KMS-11 (cell line): Measurements from ENCODE around the gene EYA4.

Experiments
- H2AFZ ChIP-seq: fragments of 200-600 bp; sonication (generic); 2 replicates; pipeline ENCODE4 v1.6.1; 2016; ENCODE audit warnings: antibody characterized with exemption, mixed run types, low read depth
- H3K27ac ChIP-seq: fragments of 200-600 bp; sonication (generic); 2 replicates; pipeline ENCODE4 v1.6.1; 2016; ENCODE audit warnings: mild to moderate bottlenecking, mixed run types
- H3K27me3 ChIP-seq: fragments of 200-600 bp; sonication (generic); 2 replicates; pipeline ENCODE4 v1.6.1; 2017; ENCODE audit warnings: mild to moderate bottlenecking, low read depth, mixed run types, moderate library complexity; ENCODE audit not compliant: insufficient read depth
- H3K36me3 ChIP-seq: fragments of 200-600 bp; sonication (generic); 2 replicates; pipeline ENCODE4 v1.6.1; 2017; ENCODE audit warnings: mild to moderate bottlenecking, mixed run types; ENCODE audit not compliant: insufficient read depth
- H3K4me1 ChIP-seq: fragments of 200-600 bp; sonication (generic); 2 replicates; pipeline ENCODE4 v1.6.1; 2016; ENCODE audit warnings: mild to moderate bottlenecking, low read depth, mixed run types; ENCODE audit not compliant: poor library complexity, severe bottlenecking
- H3K4me2 ChIP-seq: fragments of 200-600 bp; sonication (generic); 2 replicates; pipeline ENCODE4 v1.7.0; 2016; ENCODE audit warnings: mild to moderate bottlenecking, mixed run types
- H3K4me3 ChIP-seq: fragments of 200-600 bp; sonication (generic); IDR thresholded peaks from 2 replicates; pipeline ENCODE4 v1.6.1; 2017; ENCODE audit warnings: low read depth, low read length, mixed read lengths; ENCODE audit not compliant: insufficient read depth
- H3K79me2 ChIP-seq: fragments of 200-600 bp; sonication (generic); 2 replicates; pipeline ENCODE4 v1.6.1; 2016; ENCODE audit warnings: low read depth, mixed run types; ENCODE audit not compliant: insufficient read depth
- H3K9ac ChIP-seq: fragments of 200-600 bp; sonication (generic); 2 replicates; pipeline ENCODE4 v1.6.1; 2016; ENCODE audit warnings: mild to moderate bottlenecking, mixed run types
- H4K20me1 ChIP-seq: fragments of 200-600 bp; sonication (generic); 2 replicates; pipeline ENCODE4 v1.6.1; 2016; ENCODE audit warnings: mild to moderate bottlenecking, mixed run types; ENCODE audit not compliant: insufficient read depth
- TF ChIP-seq, protein P1 (sequence below): fragments of 200-600 bp; sonication (generic); conservative IDR thresholded peaks from 2 replicates; pipeline ENCODE4 v1.6.1; 2017; ENCODE audit warnings: low read depth, mild to moderate bottlenecking, antibody characterized with exemption, low read length, moderate library complexity, mixed read lengths

EYA4 gene

DNA sequence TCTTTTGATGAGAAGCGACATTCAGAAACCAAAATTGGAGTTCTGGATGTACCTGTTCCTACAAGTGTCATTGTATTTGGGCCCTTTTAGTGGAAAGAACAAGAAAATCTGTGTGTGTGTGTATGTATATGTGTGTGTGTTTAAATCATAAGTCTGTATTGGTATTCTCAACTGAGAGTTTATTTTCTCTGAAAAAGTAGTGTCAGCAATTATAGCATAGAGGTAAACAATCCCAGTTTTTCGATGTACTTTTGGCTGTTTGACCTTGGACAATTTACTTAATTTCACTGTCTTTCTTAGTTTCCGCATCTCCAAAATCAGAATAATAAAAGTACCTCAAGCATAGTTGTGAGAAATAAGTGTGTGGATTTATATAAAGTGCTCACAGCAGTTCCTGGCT, 57.2 kb downstream of the EYA4 start:
- Histone ChIP-seq H3K4me1 (no peaks in the 10 kb centered on the region), H3K4me2 (no peak overlapping the region), H3K4me3 (no peak overlapping the region), H3K27me3 (no peaks in the 10 kb centered on the region), H2AFZ (no peak overlapping the region), H3K9ac (no peak overlapping the region), H3K79me2 (no peaks in the 10 kb centered on the region), H3K36me3 (no peaks in the 10 kb centered on the region), H3K27ac (no peak overlapping the region), H4K20me1 (no peaks in the 10 kb centered on the region)
- TF ChIP-seq, protein P1, sequence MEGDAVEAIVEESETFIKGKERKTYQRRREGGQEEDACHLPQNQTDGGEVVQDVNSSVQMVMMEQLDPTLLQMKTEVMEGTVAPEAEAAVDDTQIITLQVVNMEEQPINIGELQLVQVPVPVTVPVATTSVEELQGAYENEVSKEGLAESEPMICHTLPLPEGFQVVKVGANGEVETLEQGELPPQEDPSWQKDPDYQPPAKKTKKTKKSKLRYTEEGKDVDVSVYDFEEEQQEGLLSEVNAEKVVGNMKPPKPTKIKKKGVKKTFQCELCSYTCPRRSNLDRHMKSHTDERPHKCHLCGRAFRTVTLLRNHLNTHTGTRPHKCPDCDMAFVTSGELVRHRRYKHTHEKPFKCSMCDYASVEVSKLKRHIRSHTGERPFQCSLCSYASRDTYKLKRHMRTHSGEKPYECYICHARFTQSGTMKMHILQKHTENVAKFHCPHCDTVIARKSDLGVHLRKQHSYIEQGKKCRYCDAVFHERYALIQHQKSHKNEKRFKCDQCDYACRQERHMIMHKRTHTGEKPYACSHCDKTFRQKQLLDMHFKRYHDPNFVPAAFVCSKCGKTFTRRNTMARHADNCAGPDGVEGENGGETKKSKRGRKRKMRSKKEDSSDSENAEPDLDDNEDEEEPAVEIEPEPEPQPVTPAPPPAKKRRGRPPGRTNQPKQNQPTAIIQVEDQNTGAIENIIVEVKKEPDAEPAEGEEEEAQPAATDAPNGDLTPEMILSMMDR = no peak

DNA sequence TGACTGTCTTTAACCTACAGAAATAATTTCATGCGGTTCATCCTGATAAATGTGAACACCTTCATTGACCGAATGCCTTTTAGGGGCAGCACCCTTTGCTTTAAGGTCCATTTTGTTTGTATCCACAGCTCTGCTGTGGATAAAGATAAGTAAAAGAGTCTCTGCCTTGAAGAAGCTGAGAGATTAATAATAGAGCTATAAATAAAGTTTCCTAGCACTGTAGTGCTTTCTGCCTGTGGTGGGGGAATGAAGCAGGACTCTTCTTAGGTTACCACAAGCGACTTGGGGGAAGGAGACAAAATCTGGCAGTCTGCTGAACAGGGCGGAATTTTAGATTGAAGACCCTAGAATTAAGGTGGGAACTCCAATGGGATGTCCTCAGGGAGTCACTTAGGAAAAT, 57.6 kb downstream of the EYA4 start:
- H3K9ac ChIP-seq = no peak overlapping the region
- H3K27me3 ChIP-seq = no peaks in the 10 kb centered on the region
- H3K4me3 ChIP-seq = no peak overlapping the region
- H3K4me2 ChIP-seq = no peak overlapping the region
- no peaks in the 10 kb centered on the region for H3K36me3 ChIP-seq
- no peaks in the 10 kb centered on the region for H3K4me1 ChIP-seq
- H3K27ac ChIP-seq = no peak overlapping the region
- H3K79me2 ChIP-seq = no peaks in the 10 kb centered on the region
- H2AFZ ChIP-seq = no peak overlapping the region
- H4K20me1 ChIP-seq = no peaks in the 10 kb centered on the region
- TF ChIP-seq, protein P1 = no peak

DNA sequence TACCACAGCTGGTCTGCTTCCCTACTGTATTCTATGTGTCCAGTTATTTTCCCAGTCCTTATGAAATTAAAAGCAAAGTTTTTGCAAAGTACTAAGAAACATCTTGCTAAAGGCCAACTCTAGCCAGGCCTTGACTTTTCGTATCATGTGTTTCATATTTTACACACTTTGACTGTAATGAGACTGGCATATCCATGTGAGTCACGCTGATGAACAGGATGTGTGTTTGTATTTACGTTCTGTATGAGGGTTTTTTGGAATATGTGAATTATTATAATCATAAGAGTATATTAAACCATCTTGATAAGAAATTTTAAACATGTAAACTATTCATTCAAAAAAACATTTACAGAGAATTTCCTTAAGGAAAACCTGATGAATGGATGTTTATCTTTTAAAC, 59.7 kb downstream of the EYA4 start:
- TF ChIP-seq, protein P1 = no peak
- Histone ChIP-seq H3K27me3 (no peaks in the 10 kb centered on the region), H3K36me3 (no peaks in the 10 kb centered on the region), H3K9ac (no peak overlapping the region), H4K20me1 (no peaks in the 10 kb centered on the region), H3K79me2 (no peaks in the 10 kb centered on the region), H3K4me2 (no peak overlapping the region), H3K4me1 (no peaks in the 10 kb centered on the region), H2AFZ (no peak overlapping the region), H3K27ac (no peak overlapping the region), H3K4me3 (no peak overlapping the region)

DNA sequence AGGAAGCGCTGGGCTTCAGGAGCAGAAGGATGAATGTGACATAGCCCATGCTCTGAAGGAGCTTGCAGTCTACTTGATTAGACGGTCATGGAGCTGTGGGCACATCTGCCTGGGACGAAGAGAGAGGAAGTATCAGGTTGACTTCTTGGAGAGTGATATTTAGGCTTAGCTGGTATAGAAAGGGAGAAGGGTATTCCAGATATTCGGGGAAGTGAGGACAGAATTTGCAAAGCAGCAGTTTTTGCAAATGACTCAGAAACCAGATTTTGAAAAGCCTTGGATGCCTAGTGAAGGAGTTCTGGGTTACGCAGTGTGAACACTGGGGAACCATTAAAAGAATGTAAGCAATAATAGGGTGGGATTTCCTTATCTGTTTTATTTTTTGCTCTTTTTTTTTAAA, 60.7 kb downstream of the EYA4 start:
- TF ChIP-seq, protein P1 = no peak
- Histone ChIP-seq H3K36me3 (no peaks in the 10 kb centered on the region), H2AFZ (no peak overlapping the region)

More for the DNA sequence above, 60.7 kb downstream of the EYA4 start:
- no peak overlapping the region for H3K9ac ChIP-seq
- no peaks in the 10 kb centered on the region for H3K27me3 ChIP-seq
- no peak overlapping the region for H3K27ac ChIP-seq
- H3K4me1 ChIP-seq = no peaks in the 10 kb centered on the region
- H3K4me2 ChIP-seq = no peak overlapping the region
- no peaks in the 10 kb centered on the region for H3K79me2 ChIP-seq
- no peaks in the 10 kb centered on the region for H4K20me1 ChIP-seq
- no peak overlapping the region for H3K4me3 ChIP-seq
